SU-DHL-6 (cell line): ENCODE data around the gene ALDH16A1.

Experiments
- CTCF ChIP-seq: fragments of 200-600 bp; sonication (generic); IDR thresholded peaks from one replicate; pipeline ENCODE4 v1.5.1; 2017; ENCODE audit warnings: antibody characterized with exemption, mild to moderate bottlenecking, low read length, moderate library complexity; ENCODE audit not compliant: insufficient read depth, poor library complexity, severe bottlenecking
- EZH2phosphoT487 ChIP-seq: fragments of 200-600 bp; sonication (generic), shearing (Covaris generic); conservative IDR thresholded peaks from 2 replicates; pipeline ENCODE4 v1.6.1; 2018; ENCODE audit warnings: mild to moderate bottlenecking, antibody characterized with exemption, low read length, moderate library complexity, mixed read lengths

- TF ChIP-seq CTCF (no peak), EZH2phosphoT487 (no peak)
These were observed 35.9 kb upstream of the ALDH16A1 start for GRCh38 chr19:49417088-49417487.
